Activated naive CD8-positive, alpha-beta T cell (primary cell): ENCODE measurements around the gene CDK5.

Experiments used
- H3K27ac Mint-ChIP-seq: one replicate; pipeline ENCODE4 v1.8.0; 2021; ENCODE audit warnings: mixed read lengths
- H3K27me3 Mint-ChIP-seq: one replicate; pipeline ENCODE4 v1.8.0; 2021; ENCODE audit warnings: mixed read lengths
- H3K36me3 Mint-ChIP-seq: one replicate; pipeline ENCODE4 v1.8.0; 2021; ENCODE audit warnings: mixed read lengths
- H3K4me1 Mint-ChIP-seq: one replicate; pipeline ENCODE4 v1.8.0; 2021; ENCODE audit warnings: low read depth, mixed read lengths
- H3K4me3 Mint-ChIP-seq: one replicate; pipeline ENCODE4 v1.8.0; 2021; ENCODE audit warnings: mild to moderate bottlenecking, mixed read lengths
- H3K9me3 Mint-ChIP-seq: one replicate; pipeline ENCODE4 v1.8.0; 2021; ENCODE audit warnings: low read depth, mixed read lengths

CDK5 gene

GRCh38 chr7:151058781-151059366 is 1.2 kb upstream of the CDK5 start:
- H3K27ac Mint-ChIP-seq: peak overlapping the region; percentile 90
- H3K4me3 Mint-ChIP-seq: peak overlapping the region; percentile 95
- H3K27me3 Mint-ChIP-seq: no peaks in the 10 kb centered on the region
- H3K4me1 Mint-ChIP-seq: peaks cover 20% of the 10 kb centered on the region
- H3K9me3 Mint-ChIP-seq: no peaks in the 10 kb centered on the region
- no peaks in the 10 kb centered on the region for H3K36me3 Mint-ChIP-seq

GRCh38 chr7:151057989-151058780 is 488 bp upstream of the CDK5 start:
- Mint-ChIP-seq H3K9me3 (no peaks in the 10 kb centered on the region), H3K4me1 (peaks cover 20% of the 10 kb centered on the region), H3K36me3 (no peaks in the 10 kb centered on the region), H3K4me3 (peak overlapping the region; percentile 95), H3K27ac (peak overlapping the region; percentile 90), H3K27me3 (no peaks in the 10 kb centered on the region)

- H3K27me3 Mint-ChIP-seq: no peaks in the 10 kb centered on the region
- peaks cover 5% of the 10 kb centered on the region for H3K36me3 Mint-ChIP-seq
- no peaks in the 10 kb centered on the region for H3K9me3 Mint-ChIP-seq
- peak overlapping the region; percentile 46 for H3K27ac Mint-ChIP-seq
- peak overlapping the region; percentile 95 for H3K4me3 Mint-ChIP-seq
- peaks cover 23% of the 10 kb centered on the region for H3K4me1 Mint-ChIP-seq
Observed at GRCh38 chr7:151056666-151057505, 811 bp downstream of the CDK5 start.

- no peaks in the 10 kb centered on the region for H3K27me3 Mint-ChIP-seq
- H3K36me3 Mint-ChIP-seq: peaks cover 5% of the 10 kb centered on the region
- H3K4me3 Mint-ChIP-seq: peak overlapping the region; percentile 95
- no peak overlapping the region for H3K27ac Mint-ChIP-seq
- H3K9me3 Mint-ChIP-seq: no peaks in the 10 kb centered on the region
- peaks cover 19% of the 10 kb centered on the region for H3K4me1 Mint-ChIP-seq
Observed at GRCh38 chr7:151056283-151056665, 1.4 kb downstream of the CDK5 start.

GRCh38 chr7:151053751-151054150 is 3.9 kb downstream of the CDK5 start:
- no peaks in the 10 kb centered on the region for H3K9me3 Mint-ChIP-seq
- no peak overlapping the region for H3K4me3 Mint-ChIP-seq
- H3K27me3 Mint-ChIP-seq: no peaks in the 10 kb centered on the region
- peaks cover 5% of the 10 kb centered on the region for H3K36me3 Mint-ChIP-seq
- peaks cover 11% of the 10 kb centered on the region for H3K4me1 Mint-ChIP-seq
- no peak overlapping the region for H3K27ac Mint-ChIP-seq

- Mint-ChIP-seq H3K27me3 (no peaks in the 10 kb centered on the region), H3K4me1 (peaks cover 9% of the 10 kb centered on the region), H3K27ac (no peak overlapping the region), H3K9me3 (no peaks in the 10 kb centered on the region), H3K4me3 (peak overlapping the region; percentile 5), H3K36me3 (peaks cover 5% of the 10 kb centered on the region)
Observed at GRCh38 chr7:151053096-151053495, 4.6 kb downstream of the CDK5 start.

GRCh38 chr7:151051108-151051507 is 6.6 kb downstream of the CDK5 start:
- Mint-ChIP-seq H3K27me3 (no peaks in the 10 kb centered on the region), H3K4me3 (no peak overlapping the region), H3K9me3 (no peaks in the 10 kb centered on the region), H3K27ac (no peak overlapping the region), H3K36me3 (peaks cover 5% of the 10 kb centered on the region), H3K4me1 (peaks cover 3% of the 10 kb centered on the region)

- Mint-ChIP-seq H3K9me3 (no peaks in the 10 kb centered on the region), H3K4me1 (peaks cover 3% of the 10 kb centered on the region), H3K27me3 (no peaks in the 10 kb centered on the region), H3K27ac (no peak overlapping the region), H3K4me3 (no peak overlapping the region), H3K36me3 (peaks cover 5% of the 10 kb centered on the region)
Observed at GRCh38 chr7:151048911-151049463, 8.7 kb downstream of the CDK5 start.

GRCh38 chr7:151047976-151048815 is 9.5 kb downstream of the CDK5 start, which contains the start of gene ASIC3:
ASIC3 (plus strand) TSS chr7:151048531; CDS start chr7:151048886, 355 bp downstream.
- no peak within 1 kb of the TSS for H3K4me3 Mint-ChIP-seq

GRCh38 chr7:151046603-151047573 is 10.8 kb downstream of the CDK5 start:
- H3K4me3 Mint-ChIP-seq: no peak overlapping the region
- H3K36me3 Mint-ChIP-seq: no peaks in the 10 kb centered on the region
- H3K9me3 Mint-ChIP-seq: no peaks in the 10 kb centered on the region
- H3K27ac Mint-ChIP-seq: no peak overlapping the region
- H3K27me3 Mint-ChIP-seq: no peaks in the 10 kb centered on the region
- H3K4me1 Mint-ChIP-seq: no peaks in the 10 kb centered on the region

More at GRCh38 chr7:151047976-151048815, 9.5 kb downstream of the CDK5 start, which contains the start of gene ASIC3:
- Mint-ChIP-seq H3K4me1 (peaks cover 3% of the 10 kb centered on the region), H3K9me3 (no peaks in the 10 kb centered on the region), H3K36me3 (peaks cover 5% of the 10 kb centered on the region), H3K27ac (peak within 1 kb of the TSS; percentile 28), H3K27me3 (no peaks in the 10 kb centered on the region)

GRCh38 chr7:151045967-151046366 is 11.7 kb downstream of the CDK5 start:
- no peaks in the 10 kb centered on the region for H3K27me3 Mint-ChIP-seq
- no peaks in the 10 kb centered on the region for H3K36me3 Mint-ChIP-seq
- H3K27ac Mint-ChIP-seq: no peak overlapping the region
- peaks cover 2% of the 10 kb centered on the region for H3K4me1 Mint-ChIP-seq
- H3K9me3 Mint-ChIP-seq: no peaks in the 10 kb centered on the region
- H3K4me3 Mint-ChIP-seq: no peak overlapping the region

- Mint-ChIP-seq H3K27ac (no peak overlapping the region), H3K9me3 (no peaks in the 10 kb centered on the region), H3K36me3 (no peaks in the 10 kb centered on the region), H3K4me1 (peaks cover 2% of the 10 kb centered on the region), H3K4me3 (no peak overlapping the region), H3K27me3 (no peaks in the 10 kb centered on the region)
Observed at GRCh38 chr7:151045262-151045661, 12.4 kb downstream of the CDK5 start.

- no peaks in the 10 kb centered on the region for H3K27me3 Mint-ChIP-seq
- H3K4me3 Mint-ChIP-seq: no peak overlapping the region
- H3K9me3 Mint-ChIP-seq: no peaks in the 10 kb centered on the region
- peaks cover 12% of the 10 kb centered on the region for H3K4me1 Mint-ChIP-seq
- H3K36me3 Mint-ChIP-seq: no peaks in the 10 kb centered on the region
- H3K27ac Mint-ChIP-seq: no peak overlapping the region
Observed at GRCh38 chr7:151043959-151044358, 13.7 kb downstream of the CDK5 start.
